NT2/D1 (cell line): ENCODE data around the gene ATP6V1G2.

ENCODE experiments used
- SUZ12 ChIP-seq: IDR thresholded peaks from 2 replicates; pipeline ENCODE4 v1.6.1; 2011; ENCODE audit not compliant: insufficient read length, insufficient read depth; ENCODE audit errors: extremely low read depth
- YY1 ChIP-seq: IDR thresholded peaks from 2 replicates; pipeline ENCODE4 v1.6.1; 2011; ENCODE audit not compliant: insufficient read length, insufficient read depth
- ZNF274 ChIP-seq: IDR thresholded peaks from 2 replicates; pipeline ENCODE4 v1.6.1; 2011; ENCODE audit warnings: mild to moderate bottlenecking, low read depth, low read length

DNA sequence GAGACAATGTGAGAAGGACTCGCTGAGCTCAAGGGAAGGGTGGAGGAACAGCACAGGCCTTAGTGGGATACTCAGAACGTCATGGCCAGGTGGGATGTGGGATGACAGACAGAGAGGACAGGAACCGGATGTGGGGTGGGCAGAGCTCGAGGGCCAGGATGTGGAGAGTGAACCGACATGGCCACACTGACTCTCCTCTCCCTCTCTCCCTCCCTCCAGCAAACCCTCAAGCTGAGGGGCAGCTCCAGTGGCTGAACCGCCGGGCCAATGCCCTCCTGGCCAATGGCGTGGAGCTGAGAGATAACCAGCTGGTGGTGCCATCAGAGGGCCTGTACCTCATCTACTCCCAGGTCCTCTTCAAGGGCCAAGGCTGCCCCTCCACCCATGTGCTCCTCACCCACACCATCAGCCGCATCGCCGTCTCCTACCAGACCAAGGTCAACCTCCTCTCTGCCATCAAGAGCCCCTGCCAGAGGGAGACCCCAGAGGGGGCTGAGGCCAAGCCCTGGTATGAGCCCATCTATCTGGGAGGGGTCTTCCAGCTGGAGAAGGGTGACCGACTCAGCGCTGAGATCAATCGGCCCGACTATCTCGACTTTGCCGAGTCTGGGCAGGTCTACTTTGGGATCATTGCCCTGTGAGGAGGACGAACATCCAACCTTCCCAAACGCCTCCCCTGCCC, 30.6 kb upstream of the ATP6V1G2 start:
- TF ChIP-seq SUZ12 (no peak), ZNF274 (no peak), YY1 (no peak)
